ENCODE data around the gene SPACA4.
"Not testable (repeated sequence)": the region's sequence is repeated elsewhere in the genome, so short reads cannot be mapped to it uniquely, and the experiment has no call there.

The SPACA4 gene

DNA sequence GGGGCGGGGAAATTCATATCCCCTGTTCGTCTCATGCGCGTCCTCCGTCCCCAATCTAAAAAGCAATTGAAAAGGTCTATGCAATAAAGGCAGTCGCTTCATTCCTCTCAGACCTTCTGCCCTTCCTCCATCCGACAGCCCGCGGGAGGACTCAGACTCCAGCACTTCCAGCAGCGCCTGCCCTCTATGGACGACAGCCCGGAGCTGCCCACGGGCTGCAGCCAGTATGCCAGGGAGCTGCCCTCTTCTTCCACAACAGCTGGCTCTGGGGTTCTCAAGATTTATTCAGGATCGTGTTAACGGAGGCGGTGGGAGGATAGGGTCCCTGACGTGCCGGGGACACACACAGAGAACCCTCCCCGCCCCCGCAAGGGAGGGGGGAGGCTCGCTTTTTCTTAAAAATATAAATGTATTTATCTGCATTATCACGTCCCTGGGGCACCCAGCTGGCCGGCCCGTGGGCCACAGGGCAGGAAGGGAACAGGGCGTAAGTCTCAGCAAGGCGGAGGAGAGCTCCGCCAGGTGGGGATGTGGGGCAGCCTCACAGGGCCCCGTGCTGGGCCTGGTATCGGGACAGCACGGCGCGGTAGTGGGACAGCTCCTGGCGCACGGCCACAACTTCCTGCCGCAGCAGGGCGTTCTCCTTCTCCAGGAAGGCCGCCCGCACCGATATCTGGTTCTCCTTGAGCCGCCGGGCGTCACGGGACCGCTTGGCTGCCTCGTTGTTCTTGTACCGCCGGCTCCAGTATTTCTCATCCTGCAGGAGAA lies 23.9 kb downstream of the SPACA4 start:
- DNase-seq, result peak in 8 of 42 donors; percentile 29 to 56 (median 47)
- intact Hi-C loops (cut with DNase I), result no loop called here

GRCh38 chr19:48631225-48631624 lies 24.7 kb downstream of the SPACA4 start:
- intact Hi-C loops (cut with DNase I), result no loop called here

DNA sequence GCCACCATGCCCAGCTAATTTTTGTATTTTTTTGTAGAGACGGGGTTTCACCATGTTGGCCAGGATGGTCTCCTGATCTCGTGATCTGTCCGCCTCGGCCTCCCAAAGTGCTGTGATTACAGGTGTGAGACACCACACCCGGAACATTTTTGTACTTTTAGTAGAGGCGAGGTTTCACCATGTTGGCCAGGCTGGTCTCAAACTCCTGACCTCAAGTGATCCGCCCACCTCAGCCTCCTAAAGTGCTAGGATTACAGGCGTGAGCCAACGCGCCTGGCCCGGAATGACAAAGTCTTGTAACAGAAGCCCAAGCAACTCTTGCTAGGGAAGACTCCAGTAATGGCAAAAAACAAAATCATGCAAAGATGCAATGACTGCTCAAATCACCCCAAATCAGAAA lies 25.7 kb downstream of the SPACA4 start:
- DNase-seq; intact Hi-C loops (cut with DNase I): not testable (repeated sequence)

More at GRCh38 chr19:48631225-48631624, 24.7 kb downstream of the SPACA4 start:
- DNase-seq, result no peak

DNA sequence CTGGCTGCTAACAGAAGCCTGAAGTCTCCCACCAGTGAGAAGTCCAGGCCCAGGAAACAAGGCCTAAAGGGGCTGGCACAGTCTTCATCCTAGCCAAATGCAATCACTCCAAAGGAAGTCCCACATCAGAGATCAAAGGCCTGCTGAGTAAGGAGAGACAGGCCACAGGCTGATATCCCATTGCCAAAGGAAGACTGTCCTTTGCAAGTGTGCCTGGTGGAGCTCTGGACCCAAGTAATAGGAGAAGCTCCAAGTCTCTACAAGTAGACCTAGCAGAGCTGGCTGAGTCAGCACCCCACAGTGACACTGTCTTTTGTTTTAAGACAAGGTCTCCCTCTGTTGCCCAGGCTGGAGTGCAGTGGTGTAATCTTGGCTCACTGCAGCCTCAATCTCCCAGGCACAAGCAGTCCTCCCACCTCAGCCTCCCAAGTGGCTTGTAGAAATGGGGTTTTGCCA lies 26.2 kb downstream of the SPACA4 start:
- no peak for DNase-seq
- intact Hi-C loops (cut with DNase I), result no loop called here

DNA sequence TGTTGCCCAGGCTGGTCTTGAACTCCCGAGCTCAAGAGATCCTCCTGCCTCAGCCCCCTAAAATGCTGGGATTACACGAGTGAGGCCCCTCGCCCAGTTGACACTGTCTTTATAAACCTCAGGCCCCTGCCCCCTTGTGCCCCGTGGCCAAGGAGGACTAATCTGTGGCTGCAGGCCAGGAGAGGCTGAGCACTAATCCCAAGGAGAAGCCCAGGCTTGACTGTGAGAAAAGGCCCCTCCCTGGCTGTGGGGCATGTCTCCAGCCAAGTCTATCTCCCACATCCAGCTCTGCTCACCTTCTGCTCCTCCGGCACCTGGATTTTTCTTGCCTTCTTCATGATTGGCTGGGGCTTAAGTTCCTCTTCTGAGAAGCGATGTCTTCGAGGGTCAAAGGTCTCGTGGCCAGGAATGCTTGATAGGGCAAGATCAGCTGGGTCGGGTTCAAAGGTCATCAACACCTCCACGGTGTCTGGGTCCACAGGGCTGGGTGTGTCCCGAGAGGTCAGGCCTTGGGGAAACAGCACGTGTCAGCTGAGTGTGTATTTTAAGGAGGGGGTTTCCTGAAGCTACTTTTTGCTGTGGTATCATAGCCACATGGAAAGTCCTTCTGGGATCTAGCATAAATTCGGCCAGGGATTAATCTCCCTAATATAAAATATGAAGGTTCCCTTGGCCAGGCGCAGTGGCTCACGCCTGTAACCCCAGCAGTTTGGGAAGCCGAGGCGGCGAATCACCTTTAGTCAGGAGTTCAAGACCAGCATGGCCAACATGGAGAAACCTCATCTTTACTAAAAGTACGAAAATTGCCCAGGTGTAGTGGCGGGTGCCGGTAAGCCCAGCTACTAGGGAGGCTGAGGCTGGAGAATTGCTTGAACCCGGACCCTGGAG lies 26.9 kb downstream of the SPACA4 start:
- intact Hi-C loops (cut with DNase I), result no loop called here
- DNase-seq, result no peak

DNA sequence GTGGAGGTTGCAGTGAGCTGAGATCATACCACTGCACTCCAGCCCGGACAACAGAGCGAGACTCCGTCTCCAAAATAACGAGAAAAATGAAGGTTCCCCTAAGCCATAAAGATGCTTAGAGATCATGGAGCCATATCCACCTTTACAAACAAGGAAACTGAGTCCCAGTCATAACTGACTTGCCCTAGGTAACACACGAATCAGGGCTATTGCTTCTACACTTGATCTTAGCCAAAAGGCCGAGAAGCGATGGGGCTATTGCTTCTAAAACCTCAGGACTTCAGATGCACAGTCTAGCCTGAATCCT lies 27.4 kb downstream of the SPACA4 start:
- intact Hi-C loops (cut with DNase I), result no loop called here
- DNase-seq, result no peak

GRCh38 chr19:48634424-48635262 lies 28.1 kb downstream of the SPACA4 start:
- DNase-seq, result peak; percentile 90 to 98 (median 95)
- intact Hi-C loops (cut with DNase I), result no loop called here

DNA sequence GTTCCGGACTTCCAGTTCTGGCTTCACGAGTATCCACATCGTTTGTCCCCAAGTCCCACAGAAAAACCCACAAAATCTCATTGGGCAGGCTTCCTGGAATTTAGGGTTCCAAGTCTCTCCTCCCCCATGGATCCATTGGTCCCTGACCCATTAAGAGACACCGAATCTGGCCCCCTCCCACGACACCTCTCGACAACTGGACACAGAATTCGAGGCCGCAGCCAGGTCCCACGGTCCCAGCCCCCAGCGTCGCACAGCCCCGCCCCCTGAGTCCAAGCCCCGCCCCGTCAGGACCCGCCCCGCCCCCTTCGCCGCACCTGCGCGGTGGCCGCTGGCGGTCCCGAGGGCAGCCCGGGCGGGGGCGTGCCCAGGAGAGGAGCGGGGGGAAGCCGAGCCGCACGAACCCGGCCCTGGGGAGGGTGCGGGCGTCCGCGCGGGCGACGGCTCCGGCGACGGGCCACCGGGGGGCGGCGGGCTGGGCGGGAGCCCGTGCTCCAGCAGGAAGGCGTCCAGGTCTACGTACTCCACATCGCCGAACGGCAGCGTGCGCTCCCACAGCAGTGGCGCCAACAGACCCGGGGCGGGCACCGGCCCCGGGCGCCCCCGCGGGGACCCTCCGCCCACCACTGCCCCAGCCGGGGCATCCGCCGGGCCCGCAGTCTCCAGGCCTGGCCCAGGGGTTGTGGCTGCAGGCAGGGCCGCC lies 28.9 kb downstream of the SPACA4 start:
- DNase-seq, result peak in 35 of 42 donors; percentile 53 to 86 (median 72)
- intact Hi-C loops (cut with DNase I), result no loop called here

DNA sequence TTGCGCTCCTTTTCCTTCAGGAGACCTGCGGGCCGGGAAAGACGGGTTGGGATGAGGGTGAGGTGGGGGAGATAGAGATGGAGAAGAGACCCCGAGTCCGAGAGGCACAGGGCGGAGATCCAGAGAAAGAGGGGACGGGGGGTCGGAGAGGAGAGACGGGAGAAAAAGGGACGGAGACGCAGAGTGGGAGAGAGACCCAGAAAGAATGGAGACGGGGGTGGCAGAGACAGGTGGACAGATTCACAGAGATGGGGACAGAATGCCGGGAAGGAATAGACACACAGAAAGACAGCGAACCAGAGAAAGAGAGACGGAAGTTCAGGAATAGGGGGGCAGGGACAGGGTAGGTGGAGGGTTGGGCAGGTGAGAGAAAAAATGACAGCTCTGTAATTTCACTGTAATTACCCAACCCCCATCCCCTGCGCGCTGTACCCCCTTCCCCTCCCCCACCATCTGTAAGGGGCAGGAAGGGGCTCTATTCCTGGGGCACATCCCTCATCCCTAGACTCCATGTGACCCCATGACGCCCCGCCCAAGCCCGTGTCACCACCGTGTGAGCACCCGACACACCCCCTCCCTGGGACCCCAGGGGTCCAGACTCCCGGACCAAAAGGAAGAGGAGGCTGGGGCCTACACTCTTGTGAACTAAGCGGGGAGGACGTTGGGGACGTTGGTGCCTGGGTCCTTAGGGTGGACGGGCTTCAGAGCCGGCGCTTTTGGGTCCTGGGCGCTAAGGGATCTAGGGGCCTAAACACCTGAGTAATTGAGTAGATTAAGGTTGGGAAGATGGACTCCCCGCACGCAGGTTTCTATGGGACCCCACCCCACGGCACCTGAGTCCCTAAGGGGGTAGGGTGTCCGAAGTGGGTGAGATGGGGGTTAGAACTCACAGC lies 29.7 kb downstream of the SPACA4 start:
- peak in 36 of 42 donors; percentile 41 to 80 (median 66) for DNase-seq
- intact Hi-C loops (cut with DNase I), result no loop called here

DNA sequence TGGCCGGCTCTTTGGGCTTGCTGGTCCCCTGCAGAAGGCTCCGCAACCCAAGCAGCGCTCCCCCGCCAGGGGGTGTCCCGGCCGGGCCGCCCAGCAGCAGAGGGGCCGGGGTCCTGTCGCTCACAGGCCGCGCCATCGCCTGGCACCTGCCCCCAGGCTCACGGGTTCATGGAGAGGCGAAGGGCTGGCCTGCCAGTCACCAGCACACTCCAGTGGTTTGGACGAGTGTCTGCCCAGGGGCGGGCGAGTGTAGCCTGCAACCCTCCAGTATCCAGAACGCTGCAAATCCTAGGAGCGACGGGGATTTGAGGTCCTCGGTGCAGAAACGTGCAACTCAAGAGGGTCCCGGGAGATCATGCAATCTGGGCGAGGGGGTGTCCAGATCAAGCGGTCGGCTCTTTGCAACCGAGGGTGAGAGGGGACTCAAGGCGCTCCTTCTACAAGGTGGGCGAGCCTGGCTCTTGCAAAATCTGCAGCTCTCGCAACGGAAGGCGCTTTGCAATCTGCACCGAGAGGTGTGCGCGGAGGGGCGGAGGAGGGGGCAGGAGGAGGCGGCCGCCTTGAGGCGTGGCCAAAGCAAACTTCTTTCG lies 30.4 kb downstream of the SPACA4 start, which contains the start of gene DBP:
Gene DBP, minus strand, starts transcription at position 521 of the 590 bp plus-strand sequence. Its CDS starts 385 bp downstream, at position 136.
- DNase-seq, result peak in 13 of 42 donors; percentile 41 to 77 (median 57)
- intact Hi-C loops (cut with DNase I), result no loop called here

- DNase-seq, result peak; percentile 97 to 100 (median 99)
- intact Hi-C loops (cut with DNase I), result no loop called here
Measured at GRCh38 chr19:48637449-48637947, 31.0 kb downstream of the SPACA4 start.

DNA sequence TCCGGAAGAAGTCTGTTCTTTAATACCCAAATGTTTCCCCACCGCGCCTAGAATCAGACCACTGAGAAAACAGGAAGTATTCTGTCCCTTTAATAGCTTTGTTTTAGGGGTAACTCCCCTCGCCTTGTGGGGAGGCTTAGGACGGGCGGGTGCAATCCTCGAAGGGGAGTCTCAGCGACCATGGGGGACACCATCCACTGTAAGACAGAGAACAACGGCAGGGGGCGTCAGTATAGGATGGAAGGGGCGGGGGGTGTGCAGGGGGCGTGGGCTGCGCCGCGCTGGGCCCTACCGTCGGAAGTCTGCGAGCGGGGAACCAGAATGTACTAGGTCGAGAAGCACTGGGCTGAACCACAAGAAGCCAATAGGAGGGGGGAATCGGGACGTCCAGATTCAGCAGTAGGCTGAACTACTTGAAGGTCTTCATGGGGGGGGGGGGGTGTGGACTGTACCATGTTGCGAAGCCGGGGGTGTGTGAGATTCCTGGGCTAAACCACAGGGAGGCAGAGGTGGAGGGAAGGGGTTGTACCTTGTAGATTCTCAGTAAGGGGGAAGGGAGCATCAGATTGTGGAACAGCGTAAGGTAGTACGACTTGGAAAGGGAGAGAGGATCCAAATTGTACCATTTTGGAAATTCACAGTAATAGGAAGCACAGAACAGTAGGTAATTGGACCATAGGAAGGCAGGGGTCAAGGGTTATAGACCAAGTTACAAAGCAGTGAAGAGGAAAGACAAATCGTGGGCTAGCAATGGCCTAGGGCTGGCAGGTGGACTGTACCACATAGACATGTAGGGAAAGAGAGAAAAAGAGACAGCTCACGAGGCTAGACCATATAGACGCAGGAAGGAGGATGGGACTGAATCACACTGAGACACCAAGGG lies 31.6 kb downstream of the SPACA4 start:
- intact Hi-C loops (cut with DNase I), result no loop called here
- peak; percentile 66 to 95 (median 87) for DNase-seq

- intact Hi-C loops (cut with DNase I), result no loop called here
- DNase-seq, result peak in 2 of 42 donors; percentile 31 to 56
Measured at GRCh38 chr19:48638831-48639381, 32.4 kb downstream of the SPACA4 start.

DNA sequence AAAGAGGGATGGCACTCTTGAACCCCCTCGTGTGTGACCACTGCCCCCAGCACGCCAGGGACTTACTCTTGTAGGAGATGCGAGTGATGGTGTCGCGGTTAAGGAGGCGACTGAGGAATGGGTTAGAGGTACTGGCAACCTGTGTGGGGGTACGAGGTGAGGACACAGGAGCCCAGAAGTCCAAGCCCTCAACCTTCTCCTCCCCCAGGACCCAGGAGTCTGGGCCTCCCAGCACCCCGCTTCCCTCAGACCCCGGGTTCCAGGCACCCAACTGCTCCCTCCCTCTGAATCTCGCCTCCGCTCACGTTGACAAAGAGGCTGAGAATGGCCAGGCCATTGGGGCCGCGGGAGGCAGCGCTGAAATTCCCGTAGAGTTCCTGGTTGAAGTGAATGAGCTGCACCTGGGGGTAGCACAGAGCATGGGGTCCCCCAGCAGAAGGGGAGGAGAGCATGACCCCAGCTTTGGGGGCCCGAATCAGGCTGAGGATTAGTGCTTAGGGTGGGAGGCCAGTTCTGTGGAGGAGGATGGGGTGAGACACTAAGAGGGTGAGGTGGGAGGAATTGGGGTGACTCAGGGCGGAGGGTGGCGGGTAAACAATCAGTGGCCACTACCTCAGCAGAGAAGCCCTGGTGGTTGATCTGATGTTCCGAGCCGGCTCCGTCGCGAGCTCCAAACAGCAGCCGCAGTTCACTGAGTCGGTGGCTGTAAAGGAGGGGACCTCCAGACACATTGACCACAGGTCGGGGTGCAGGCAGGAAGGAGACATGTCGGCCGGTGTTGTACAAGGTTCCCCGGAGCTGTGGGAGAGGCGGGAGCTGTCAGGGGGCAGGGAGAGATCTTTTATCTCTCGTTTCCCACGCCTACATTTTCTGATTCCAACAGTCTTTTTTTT lies 33.2 kb downstream of the SPACA4 start:
- intact Hi-C loops (cut with DNase I), result loop anchor here (10.0 kb wide), 1 partner anchor 195 kb away; the partner anchor contains the start of gene HSD17B14

More for the DNA sequence above, 33.2 kb downstream of the SPACA4 start:
- DNase-seq, result peak in 1 of 42 donors; percentile 40
